OCI-LY7 (cell line): ENCODE data around the gene DCP1B. TPM values are rescaled to one million over a fixed set of nuclear protein-coding genes. Genes with fewer than 3 reads are reported as not detected.

ENCODE experiments used
- Bru-seq: library from RNA; stranded (reverse); fragments of 400-500 nt; gene quantifications from one replicate; lab custom pipeline; 2021; lab: Mats Ljungman, UMichigan
- BruChase-seq, 2 experiments: library from RNA; stranded (reverse); fragments of 400-500 nt; gene quantifications; one replicate each; lab custom pipeline; 2021; lab: Mats Ljungman, UMichigan
- BruUV-seq: library from RNA; stranded (reverse); fragments of 400-500 nt; replicated peaks from 2 replicates; lab custom pipeline; 2021; lab: Mats Ljungman, UMichigan
- CTCF ChIA-PET: fragments of 300-600 bp; sonication (Branson Sonifier 250); formaldehyde crosslinking; loops from one replicate; lab custom pipeline; 2022; ENCODE audit warnings: antibody characterized with exemption; ENCODE audit not compliant: unreplicated experiment; lab: Charles Lee
- POLR2A ChIA-PET: fragments of 300-600 bp; sonication (Branson Sonifier 250); formaldehyde crosslinking; loops from one replicate; lab custom pipeline; 2022; ENCODE audit warnings: antibody characterized with exemption; lab: Charles Lee
- DNase-seq: peaks from one replicate; pipeline ENCODE4 v3.0.0-alpha.2; 2015; ENCODE audit warnings: low spot score
- H2AFZ ChIP-seq: fragments of 200-600 bp; sonication (generic), shearing (Covaris generic); 2 replicates; pipeline ENCODE4 v1.6.1; 2014; ENCODE audit warnings: mild to moderate bottlenecking, antibody characterized with exemption, low read length, moderate library complexity
- H3K27ac ChIP-seq: fragments of 200-600 bp; sonication (generic); 2 replicates; pipeline ENCODE4 v1.5.1; 2014; ENCODE audit warnings: mixed run types, low read depth, mild to moderate bottlenecking, moderate library complexity, low read length, inconsistent platforms; ENCODE audit not compliant: poor library complexity, severe bottlenecking
- H3K36me3 ChIP-seq: fragments of 200-600 bp; sonication (generic); 2 replicates; pipeline ENCODE4 v1.6.1; 2014; ENCODE audit warnings: mild to moderate bottlenecking, antibody characterized with exemption, low read length, moderate library complexity, mixed read lengths; ENCODE audit not compliant: insufficient read depth
- H3K4me1 ChIP-seq: fragments of 200-600 bp; sonication (generic); 2 replicates; pipeline ENCODE4 v1.5.1; 2014; ENCODE audit warnings: mild to moderate bottlenecking, low read length; ENCODE audit not compliant: insufficient read depth, poor library complexity, severe bottlenecking
- H3K4me2 ChIP-seq: fragments of 200-600 bp; sonication (generic); 2 replicates; pipeline ENCODE4 v1.6.1; 2014; ENCODE audit warnings: mild to moderate bottlenecking, low read length
- H3K4me3 ChIP-seq: fragments of 200-600 bp; sonication (generic); 2 replicates; pipeline ENCODE4 v1.5.1; 2014; ENCODE audit warnings: mild to moderate bottlenecking, low read depth, low read length; ENCODE audit not compliant: poor library complexity, severe bottlenecking
- H3K79me2 ChIP-seq: fragments of 200-600 bp; sonication (generic); 2 replicates; pipeline ENCODE4 v1.6.1; 2016; ENCODE audit warnings: low read depth, mild to moderate bottlenecking, low read length, moderate library complexity, mixed read lengths; ENCODE audit not compliant: insufficient read depth
- H3K9me2 ChIP-seq: fragments of 200-600 bp; sonication (generic); 2 replicates; pipeline ENCODE4 v1.6.1; 2016; ENCODE audit warnings: mild to moderate bottlenecking, low read length, mixed read lengths; ENCODE audit not compliant: insufficient read depth
- H3K9me3 ChIP-seq: fragments of 200-600 bp; sonication (generic); 2 replicates; pipeline ENCODE4 v1.6.1; 2014; ENCODE audit warnings: mild to moderate bottlenecking, mixed run types, low read length, mixed read lengths
- H4K20me1 ChIP-seq: fragments of 200-600 bp; sonication (generic); 2 replicates; pipeline ENCODE4 v1.6.1; 2014; ENCODE audit warnings: mild to moderate bottlenecking, antibody characterized with exemption, low read length, moderate library complexity, mixed read lengths; ENCODE audit not compliant: insufficient read depth
- CTCF ChIP-seq: fragments of 200-600 bp; sonication (generic); conservative IDR thresholded peaks from 2 replicates; pipeline ENCODE4 v1.5.1; 2014; ENCODE audit warnings: mild to moderate bottlenecking, antibody characterized with exemption, low read length, moderate library complexity, mixed read lengths
- EZH2phosphoT487 ChIP-seq: fragments of 200-600 bp; sonication (generic); IDR thresholded peaks from 2 replicates; pipeline ENCODE4 v1.6.1; 2018; ENCODE audit warnings: low read depth, borderline replicate concordance, mild to moderate bottlenecking, mixed run types, antibody characterized with exemption, low read length, moderate library complexity, mixed read lengths
- intact Hi-C: fragments of 100-400 bp; cut with micrococcal nuclease; formaldehyde crosslinking; loops from one replicate; pipeline ENCODE4 v1.10.0; 2022; ENCODE audit not compliant: unreplicated experiment
- long read RNA-seq: library from polyadenylated mRNA; stranded (forward); transcript quantifications from one replicate; pipeline ENCODE4 v2.0.0, GENCODE V29; 2022
- total RNA-seq, 2 experiments: library from RNA; depleted of rRNA in 1 of 2; stranded (reverse); fragments of >200 nt in 1 of 2; shearing (Covaris generic) in 1 of 2; gene quantifications; 2 replicates each; pipeline ENCODE4 v1.2.3, GENCODE V29; 2014 to 2022

The DCP1B gene
- total RNA-seq (2014; rRNA removed; shearing (Covaris generic)) (10.3 and 15.5 TPM in 2 replicates), total RNA-seq (2022) (14.2 and 16.9 TPM in 2 replicates), Bru-seq, nascent RNA (percentile 69 among the genes with signal in this experiment), BruChase-seq, experiment 1, labeled RNA remaining after a 6-hour chase (percentile 56 among the genes with signal in this experiment), BruChase-seq, experiment 2, labeled RNA remaining after a 2-hour chase (percentile 57 among the genes with signal in this experiment)
- long read RNA-seq, transcript DCP1B-201 (9 exons, 2,086 nt), result major isoform, 20 of 25 reads
- long read RNA-seq, partial matches to known transcripts, result 3 of 25 reads
- long read RNA-seq, other reads (novel, unspliced or antisense), result 1 of 25 reads

GRCh38 chr12:2004113-2004929 lies at the start of gene DCP1B:
TSS of gene DCP1B (minus strand) at chr12:2004457. CDS start at chr12:2004431, 26 bp downstream.
- H3K4me1 ChIP-seq, result peaks cover 16% of the 10 kb centered on the region
- H3K4me2 ChIP-seq, result peak within 1 kb of the TSS; percentile 86
- ChIA-PET CTCF (no interaction called here), POLR2A (interaction anchor here (0.5 to 1.3 kb wide), 3 partner anchors 10 to 1720 kb away, joined by 3 to 4 read pairs (median 3); no protein-coding TSS in a partner anchor)
- TF ChIP-seq EZH2phosphoT487, result no peak
- no peak for TF ChIP-seq CTCF
- H3K79me2 ChIP-seq, result peaks cover 20% of the 10 kb centered on the region
- H3K36me3 ChIP-seq, result no peaks in the 10 kb centered on the region
- H3K4me3 ChIP-seq, result peak within 1 kb of the TSS; percentile 77
- no peaks in the 10 kb centered on the region for H3K9me3 ChIP-seq
- H2AFZ ChIP-seq, result peak within 1 kb of the TSS; percentile 80; the same call in 1 of the 2 replicates
- peak; percentile 94 for DNase-seq
- H3K9me2 ChIP-seq, result no peaks in the 10 kb centered on the region
- H3K27ac ChIP-seq, result peak within 1 kb of the TSS; percentile 54
- no peaks in the 10 kb centered on the region for H4K20me1 ChIP-seq
- intact Hi-C loops, result no loop called here
- BruUV-seq, result no TSS peak

- no peaks in the 10 kb centered on the region for H3K79me2 ChIP-seq
- H3K9me3 ChIP-seq, result no peaks in the 10 kb centered on the region
- no peak for TF ChIP-seq EZH2phosphoT487
- no peak for TF ChIP-seq CTCF
- no peaks in the 10 kb centered on the region for H3K4me1 ChIP-seq
- H3K36me3 ChIP-seq, result no peaks in the 10 kb centered on the region
- no TSS peak for BruUV-seq
- intact Hi-C loops, result no loop called here
- no peaks in the 10 kb centered on the region for H4K20me1 ChIP-seq
- H3K27ac ChIP-seq, result no peak overlapping the region
- no peaks in the 10 kb centered on the region for H3K9me2 ChIP-seq
- ChIA-PET CTCF (no interaction called here), POLR2A (no interaction called here)
- no peak overlapping the region for H3K4me2 ChIP-seq
- no peak for DNase-seq
- no peak overlapping the region for H3K4me3 ChIP-seq
- no peak overlapping the region for H2AFZ ChIP-seq
These were observed 49.4 kb upstream of the DCP1B start for GRCh38 chr12:2053691-2054090.
